ENCODE results near the gene CDC42EP4.

CDC42EP4 gene

GRCh38 chr17:73234736-73235135 is 77.1 kb downstream of the CDC42EP4 start:
- no peak for TF ChIP-seq CTCF (IDR thresholded peaks at IDR 0.05; ENCODE audit: insufficient read depth, low read depth, low read length, missing control alignments)

More at GRCh38 chr17:73234736-73235135, 77.1 kb downstream of the CDC42EP4 start:
- H3K4me3 ChIP-seq (ENCODE audit: low read depth, low read length): no peak overlapping the region
- DNase-seq (ENCODE audit: low read depth): no peak

Data from GM12865 (cell line).